IPS-18c (cell line): ENCODE measurements around the gene EPB42.

Experiments used
- H3K4me3 ChIP-seq: 2 replicates; pipeline ENCODE4 v1.7.0; 2013; ENCODE audit warnings: low read depth, mild to moderate bottlenecking, low read length, moderate library complexity; ENCODE audit not compliant: insufficient read depth
- H3K9me3 ChIP-seq: one replicate; pipeline ENCODE4 v1.6.1; 2013; ENCODE audit warnings: mild to moderate bottlenecking, low read length, moderate library complexity; ENCODE audit not compliant: control insufficient read depth, insufficient read depth

Gene EPB42

GRCh38 chr15:43220991-43221403, at the start of gene EPB42:
EPB42 (minus strand) TSS chr15:43221018; CDS start chr15:43220825, 193 bp downstream.
- H3K4me3 ChIP-seq = no peak within 1 kb of the TSS

GRCh38 chr15:43270113-43270665, 49.4 kb upstream of the EPB42 start:
- no peak overlapping the region for H3K4me3 ChIP-seq
- H3K9me3 ChIP-seq = no peaks in the 10 kb centered on the region

More at GRCh38 chr15:43220991-43221403, at the start of gene EPB42:
- no peaks in the 10 kb centered on the region for H3K9me3 ChIP-seq

GRCh38 chr15:43268111-43269105, 47.6 kb upstream of the EPB42 start:
- Histone ChIP-seq H3K9me3 (no peaks in the 10 kb centered on the region), H3K4me3 (no peak overlapping the region)

GRCh38 chr15:43267439-43267838, 46.6 kb upstream of the EPB42 start:
- Histone ChIP-seq H3K9me3 (no peaks in the 10 kb centered on the region), H3K4me3 (no peak overlapping the region)

GRCh38 chr15:43266834-43267233, 46.0 kb upstream of the EPB42 start, which contains the start of gene TGM5:
TGM5 (minus strand) TSS chr15:43266928; CDS start chr15:43266849, 79 bp downstream.
- Histone ChIP-seq H3K4me3 (no peak within 1 kb of the TSS), H3K9me3 (no peaks in the 10 kb centered on the region)

GRCh38 chr15:43266386-43266785, 45.6 kb upstream of the EPB42 start:
- Histone ChIP-seq H3K9me3 (no peaks in the 10 kb centered on the region), H3K4me3 (no peak overlapping the region)

- Histone ChIP-seq H3K4me3 (no peak overlapping the region), H3K9me3 (no peaks in the 10 kb centered on the region)
These were observed 39.3 kb upstream of the EPB42 start for GRCh38 chr15:43260011-43260615.

GRCh38 chr15:43258781-43259180, 38.0 kb upstream of the EPB42 start:
- Histone ChIP-seq H3K9me3 (no peaks in the 10 kb centered on the region), H3K4me3 (no peak overlapping the region)

- Histone ChIP-seq H3K4me3 (no peak overlapping the region), H3K9me3 (no peaks in the 10 kb centered on the region)
These were observed 35.5 kb upstream of the EPB42 start for GRCh38 chr15:43256341-43256740.

- H3K4me3 ChIP-seq = no peak overlapping the region
These were observed 34.6 kb upstream of the EPB42 start for GRCh38 chr15:43255376-43255775.

GRCh38 chr15:43253431-43254403, 32.9 kb upstream of the EPB42 start:
- H3K4me3 ChIP-seq = no peak overlapping the region

More at GRCh38 chr15:43255376-43255775, 34.6 kb upstream of the EPB42 start:
- no peaks in the 10 kb centered on the region for H3K9me3 ChIP-seq

GRCh38 chr15:43251871-43252250, 31.0 kb upstream of the EPB42 start:
- Histone ChIP-seq H3K9me3 (no peaks in the 10 kb centered on the region), H3K4me3 (no peak overlapping the region)

More at GRCh38 chr15:43253431-43254403, 32.9 kb upstream of the EPB42 start:
- H3K9me3 ChIP-seq = no peaks in the 10 kb centered on the region

- H3K4me3 ChIP-seq = no peak overlapping the region
- no peaks in the 10 kb centered on the region for H3K9me3 ChIP-seq
These were observed 30.5 kb upstream of the EPB42 start for GRCh38 chr15:43251185-43251870.

GRCh38 chr15:43250785-43251184, 30.0 kb upstream of the EPB42 start:
- Histone ChIP-seq H3K9me3 (no peaks in the 10 kb centered on the region), H3K4me3 (no peak overlapping the region)

GRCh38 chr15:43249699-43250203, 28.9 kb upstream of the EPB42 start:
- no peak overlapping the region for H3K4me3 ChIP-seq

GRCh38 chr15:43249236-43249635, 28.4 kb upstream of the EPB42 start:
- H3K4me3 ChIP-seq = no peak overlapping the region
- H3K9me3 ChIP-seq = no peaks in the 10 kb centered on the region

More at GRCh38 chr15:43249699-43250203, 28.9 kb upstream of the EPB42 start:
- H3K9me3 ChIP-seq = no peaks in the 10 kb centered on the region
